Endodermal cell (in vitro differentiated cells): ENCODE data around the gene SYNJ2. TPM values are rescaled to one million over a fixed set of nuclear protein-coding genes. Genes with fewer than 3 reads are reported as not detected.

Source experiments
- DNase-seq: peaks from one replicate; pipeline ENCODE4 v3.0.0-alpha.2; 2017
- H3K27ac ChIP-seq: 2 replicates; pipeline ENCODE4 v1.5.1; 2013; ENCODE audit warnings: mild to moderate bottlenecking, low read depth, low read length, moderate library complexity
- H3K27me3 ChIP-seq: 2 replicates; pipeline ENCODE4 v1.6.1; 2013; ENCODE audit warnings: mild to moderate bottlenecking, low read length, moderate library complexity; ENCODE audit not compliant: insufficient read depth, control insufficient read depth, poor library complexity, severe bottlenecking
- H3K36me3 ChIP-seq: 2 replicates; pipeline ENCODE4 v1.7.0; 2013; ENCODE audit warnings: mild to moderate bottlenecking, low read length, moderate library complexity; ENCODE audit not compliant: control insufficient read depth, insufficient read depth
- H3K4me1 ChIP-seq: one replicate; pipeline ENCODE4 v1.7.0; 2013; ENCODE audit warnings: low read length; ENCODE audit not compliant: control insufficient read depth, insufficient read depth
- H3K4me3 ChIP-seq: 2 replicates; pipeline ENCODE4 v1.5.1; 2013; ENCODE audit warnings: mild to moderate bottlenecking, low read length, moderate library complexity
- H3K9ac ChIP-seq: 2 replicates; pipeline ENCODE4 v1.6.1; 2013; ENCODE audit warnings: mild to moderate bottlenecking, low read length, moderate library complexity; ENCODE audit not compliant: poor library complexity, severe bottlenecking; ENCODE audit errors: extremely low read depth
- H3K9me3 ChIP-seq: 2 replicates; pipeline ENCODE4 v1.6.1; 2013; ENCODE audit warnings: mild to moderate bottlenecking, low read length, moderate library complexity; ENCODE audit not compliant: control insufficient read depth
- H3K27ac Mint-ChIP-seq: 2 replicates; pipeline ENCODE4 v1.8.0; 2020; ENCODE audit warnings: mixed read lengths
- H3K27me3 Mint-ChIP-seq: 2 replicates; pipeline ENCODE4 v1.8.0; 2021; ENCODE audit warnings: mild to moderate bottlenecking, mixed read lengths; ENCODE audit not compliant: insufficient read depth
- H3K36me3 Mint-ChIP-seq: 2 replicates; pipeline ENCODE4 v1.8.0; 2020; ENCODE audit warnings: low read depth, mixed read lengths
- H3K4me1 Mint-ChIP-seq: 2 replicates; pipeline ENCODE4 v1.8.0; 2020; ENCODE audit warnings: mixed read lengths
- H3K4me3 Mint-ChIP-seq: 2 replicates; pipeline ENCODE4 v1.8.0; 2020; ENCODE audit warnings: mild to moderate bottlenecking, moderate library complexity, mixed read lengths
- H3K9me3 Mint-ChIP-seq: 2 replicates; pipeline ENCODE4 v1.8.0; 2020; ENCODE audit warnings: mild to moderate bottlenecking, mixed read lengths
- WGBS, 2 experiments: methylation state at CpG; one replicate each; pipeline versions ENCODE4 v1.1.5 to v1.1.7; 2013; ENCODE audit warnings: missing lambda C conversion rate in 2 of 2, mixed read lengths in 1 of 2; ENCODE audit not compliant: insufficient coverage in 1 of 2, insufficient read length in 1 of 2; 5-methylcytosine and 5-hydroxymethylcytosine counted together
- total RNA-seq, 2 donors: library from RNA; stranded (reverse); fragmentation: NEBNext Ultra II Directional in 1 of 2; extraction: Animal tissue kit (Norgen Biotek cat#: 25700) in 1 of 2; gene quantifications; 2 replicates in 1 of 2; 3 replicates in 1 of 2; pipeline ENCODE4 v1.2.1, GENCODE V29; 2021
- TF ChIP-seq, protein P1 (sequence below): fragments of 200-600 bp; sonication (generic); conservative IDR thresholded peaks from 2 replicates; pipeline ENCODE4 v1.5.0; 2021; ENCODE audit warnings: antibody characterized with exemption, mild to moderate bottlenecking

SYNJ2 gene
- total RNA-seq, 2 donors from 2014 or later, result 21.2 to 32.8 TPM

DNA sequence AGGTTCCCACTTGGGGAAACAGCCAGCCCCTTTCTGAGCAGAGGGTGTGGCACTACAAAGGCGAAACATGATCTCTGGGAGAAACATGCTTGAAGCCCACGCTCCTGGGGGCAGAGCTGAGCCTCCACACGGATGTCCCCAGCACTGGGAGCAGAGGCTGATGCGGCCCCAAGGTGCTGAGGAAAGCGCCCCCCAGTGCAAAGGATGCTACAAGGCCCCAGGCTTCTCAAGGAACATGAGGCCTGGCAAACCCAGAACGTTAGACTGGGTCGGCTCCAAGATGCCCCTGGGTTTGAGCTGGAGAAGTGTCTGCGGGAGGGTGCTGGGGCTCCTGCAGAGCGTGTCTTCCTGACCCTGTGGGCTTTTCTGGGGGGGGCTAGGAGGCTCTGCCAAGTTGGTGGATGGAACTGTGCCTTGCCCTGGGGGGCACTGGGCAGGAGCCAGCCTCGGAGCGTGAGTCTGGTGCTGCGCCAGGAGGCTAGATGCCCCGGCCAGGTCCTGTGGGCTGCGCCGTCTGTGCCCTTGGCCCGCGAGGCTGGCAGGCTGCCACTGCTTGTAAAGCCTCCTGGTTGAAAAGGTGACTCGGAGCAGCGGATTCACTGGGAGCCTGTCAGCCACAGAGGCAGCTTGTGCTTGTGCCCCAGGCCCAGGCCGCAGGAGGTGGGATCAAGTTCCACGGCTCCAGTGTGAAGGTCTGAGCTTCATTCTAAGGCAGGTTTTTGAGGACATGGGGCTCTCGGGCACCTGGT lies 8.1 kb downstream of the SYNJ2 start:
- 92 to 94% methylated on average over 12 to 22 of the region's 22 CpGs for WGBS, 2 experiments
- Histone ChIP-seq H3K27me3 (no peaks in the 10 kb centered on the region), H3K4me1 (peaks cover 9% of the 10 kb centered on the region), H3K36me3 (no peaks in the 10 kb centered on the region), H3K27ac (no peak overlapping the region), H3K9me3 (no peaks in the 10 kb centered on the region), H3K9ac (no peak overlapping the region), H3K4me3 (no peak overlapping the region)
- peaks cover 3% of the 10 kb centered on the region for H3K9me3 Mint-ChIP-seq
- no peaks in the 10 kb centered on the region for H3K27me3 Mint-ChIP-seq
- no peak overlapping the region for H3K27ac Mint-ChIP-seq
- H3K36me3 Mint-ChIP-seq, result no peaks in the 10 kb centered on the region
- TF ChIP-seq, protein P1, sequence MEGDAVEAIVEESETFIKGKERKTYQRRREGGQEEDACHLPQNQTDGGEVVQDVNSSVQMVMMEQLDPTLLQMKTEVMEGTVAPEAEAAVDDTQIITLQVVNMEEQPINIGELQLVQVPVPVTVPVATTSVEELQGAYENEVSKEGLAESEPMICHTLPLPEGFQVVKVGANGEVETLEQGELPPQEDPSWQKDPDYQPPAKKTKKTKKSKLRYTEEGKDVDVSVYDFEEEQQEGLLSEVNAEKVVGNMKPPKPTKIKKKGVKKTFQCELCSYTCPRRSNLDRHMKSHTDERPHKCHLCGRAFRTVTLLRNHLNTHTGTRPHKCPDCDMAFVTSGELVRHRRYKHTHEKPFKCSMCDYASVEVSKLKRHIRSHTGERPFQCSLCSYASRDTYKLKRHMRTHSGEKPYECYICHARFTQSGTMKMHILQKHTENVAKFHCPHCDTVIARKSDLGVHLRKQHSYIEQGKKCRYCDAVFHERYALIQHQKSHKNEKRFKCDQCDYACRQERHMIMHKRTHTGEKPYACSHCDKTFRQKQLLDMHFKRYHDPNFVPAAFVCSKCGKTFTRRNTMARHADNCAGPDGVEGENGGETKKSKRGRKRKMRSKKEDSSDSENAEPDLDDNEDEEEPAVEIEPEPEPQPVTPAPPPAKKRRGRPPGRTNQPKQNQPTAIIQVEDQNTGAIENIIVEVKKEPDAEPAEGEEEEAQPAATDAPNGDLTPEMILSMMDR, result no peak
- peaks cover 34% of the 10 kb centered on the region for H3K4me1 Mint-ChIP-seq
- no peak overlapping the region for H3K4me3 Mint-ChIP-seq
- peak; percentile 66 for DNase-seq

DNA sequence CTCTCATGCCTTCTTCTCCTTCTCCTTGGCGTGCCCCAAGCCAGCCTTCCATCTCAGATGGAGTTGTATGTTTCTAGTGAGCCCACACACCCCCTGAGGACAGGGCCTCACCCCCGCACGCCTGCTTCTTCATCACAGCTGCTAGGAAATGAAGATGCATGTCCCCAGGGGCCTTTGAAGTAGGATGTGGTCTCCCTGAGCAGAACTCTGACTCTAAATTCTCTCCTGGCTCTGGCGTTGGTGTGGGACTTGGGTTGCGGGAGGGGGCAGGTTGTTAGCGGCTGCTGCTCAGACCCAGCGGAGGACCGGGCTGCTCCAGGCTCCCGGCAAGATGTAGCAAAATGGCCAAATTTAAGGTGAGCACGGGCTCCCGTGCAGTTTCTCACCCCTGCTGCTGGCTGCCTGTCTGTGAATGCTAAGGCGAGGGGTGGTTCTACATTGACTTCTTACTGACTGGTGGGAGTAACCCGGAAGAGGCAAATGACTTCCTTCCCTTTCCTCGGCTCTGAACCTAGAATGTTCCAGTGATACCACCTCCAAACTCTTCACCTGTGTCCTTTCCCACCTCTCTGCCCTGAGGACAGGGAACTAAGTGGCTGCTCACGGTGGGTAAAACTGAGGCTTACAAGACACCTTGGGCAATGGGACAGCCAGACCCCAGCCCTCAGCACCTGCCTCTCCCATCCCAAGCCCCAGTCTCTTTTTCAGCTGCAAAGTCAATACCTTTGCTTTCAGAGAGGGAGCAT lies 8.8 kb downstream of the SYNJ2 start:
- H3K27ac ChIP-seq, result no peak overlapping the region
- H3K4me1 Mint-ChIP-seq, result peaks cover 26% of the 10 kb centered on the region
- H3K36me3 ChIP-seq, result no peaks in the 10 kb centered on the region
- no peaks in the 10 kb centered on the region for H3K27me3 ChIP-seq
- H3K4me1 ChIP-seq, result peaks cover 6% of the 10 kb centered on the region
- H3K4me3 Mint-ChIP-seq, result no peak overlapping the region
- no peaks in the 10 kb centered on the region for H3K36me3 Mint-ChIP-seq
- H3K9me3 ChIP-seq, result no peaks in the 10 kb centered on the region
- no peaks in the 10 kb centered on the region for H3K27me3 Mint-ChIP-seq
- H3K27ac Mint-ChIP-seq, result peak overlapping the region; percentile 49
- 86% methylated on average over 7 to 15 of the region's 15 CpGs for WGBS, 2 experiments
- H3K9me3 Mint-ChIP-seq, result peaks cover 3% of the 10 kb centered on the region
- TF ChIP-seq, protein P1, result no peak
- DNase-seq, result no peak
- H3K4me3 ChIP-seq, result no peak overlapping the region
- no peak overlapping the region for H3K9ac ChIP-seq

DNA sequence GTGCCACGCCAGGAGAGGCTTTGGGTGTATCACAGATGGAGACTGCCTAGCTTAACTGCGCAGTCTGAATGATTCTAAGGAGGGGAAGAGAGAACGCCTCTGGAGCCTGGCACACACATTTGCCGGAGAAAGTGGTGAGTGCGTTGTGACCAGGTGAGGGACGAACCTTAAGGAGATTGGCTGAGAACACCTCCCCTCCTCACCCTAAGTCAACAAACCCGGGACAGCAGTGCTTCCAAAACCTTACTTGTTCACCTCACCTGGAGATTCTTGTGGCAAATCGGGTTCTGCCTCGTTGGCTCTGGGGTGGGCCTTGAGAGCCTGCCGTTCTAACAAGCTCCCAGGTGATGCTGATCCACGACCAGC lies 9.4 kb downstream of the SYNJ2 start:
- H3K4me3 Mint-ChIP-seq, result no peak overlapping the region
- H3K9me3 Mint-ChIP-seq, result peaks cover 3% of the 10 kb centered on the region
- H3K4me1 ChIP-seq, result peaks cover 2% of the 10 kb centered on the region
- H3K36me3 ChIP-seq, result no peaks in the 10 kb centered on the region
- H3K27ac Mint-ChIP-seq, result no peak overlapping the region
- no peaks in the 10 kb centered on the region for H3K9me3 ChIP-seq
- TF ChIP-seq, protein P1, result no peak
- no peaks in the 10 kb centered on the region for H3K36me3 Mint-ChIP-seq
- H3K4me1 Mint-ChIP-seq, result peaks cover 23% of the 10 kb centered on the region
- H3K27ac ChIP-seq, result no peak overlapping the region
- H3K27me3 Mint-ChIP-seq, result no peaks in the 10 kb centered on the region
- no peak overlapping the region for H3K9ac ChIP-seq
- H3K4me3 ChIP-seq, result no peak overlapping the region
- no peaks in the 10 kb centered on the region for H3K27me3 ChIP-seq
- DNase-seq, result no peak
- WGBS, 2 experiments, result 92 to 95% methylated on average over 8 to 11 of the region's 11 CpGs
